ENCODE results near the gene TRIM47.

DNA sequence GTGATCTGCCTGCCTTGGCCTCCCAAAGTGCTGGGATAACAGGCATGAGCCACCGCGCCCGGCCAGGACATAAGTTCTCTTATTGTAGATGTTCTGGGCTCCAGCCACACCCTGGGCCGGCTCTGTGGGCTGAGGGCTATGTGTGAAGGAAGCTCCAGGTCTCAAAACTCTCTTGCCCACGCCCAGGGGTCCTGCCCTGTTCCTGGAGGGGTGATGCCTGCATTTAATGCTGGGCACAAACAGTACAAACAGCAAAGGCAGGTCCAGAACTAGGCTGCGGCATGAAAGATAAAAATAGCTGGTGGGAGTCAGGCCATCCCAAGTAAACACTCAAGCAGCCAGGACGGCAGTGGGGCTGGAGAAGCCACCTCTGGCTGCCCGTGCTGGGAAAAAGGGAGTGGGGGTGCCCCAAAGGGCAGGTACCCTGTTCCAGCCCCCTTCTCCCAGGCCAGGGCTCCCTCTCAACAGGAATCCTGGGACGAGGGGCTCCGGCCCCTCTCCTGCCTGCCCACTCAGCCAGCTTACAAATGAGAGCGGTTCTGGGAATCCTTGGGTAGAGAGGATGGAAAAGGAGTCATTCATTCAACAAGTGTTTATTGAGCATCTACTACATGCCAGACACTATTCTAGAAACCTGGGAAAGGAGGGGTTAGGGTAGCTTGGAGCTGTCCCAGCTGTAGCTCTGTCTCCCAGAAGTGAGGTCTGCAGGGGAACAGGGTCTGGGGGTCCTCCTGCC lies 4.6 kb downstream of the TRIM47 start:
- TF ChIP-seq, protein P1, sequence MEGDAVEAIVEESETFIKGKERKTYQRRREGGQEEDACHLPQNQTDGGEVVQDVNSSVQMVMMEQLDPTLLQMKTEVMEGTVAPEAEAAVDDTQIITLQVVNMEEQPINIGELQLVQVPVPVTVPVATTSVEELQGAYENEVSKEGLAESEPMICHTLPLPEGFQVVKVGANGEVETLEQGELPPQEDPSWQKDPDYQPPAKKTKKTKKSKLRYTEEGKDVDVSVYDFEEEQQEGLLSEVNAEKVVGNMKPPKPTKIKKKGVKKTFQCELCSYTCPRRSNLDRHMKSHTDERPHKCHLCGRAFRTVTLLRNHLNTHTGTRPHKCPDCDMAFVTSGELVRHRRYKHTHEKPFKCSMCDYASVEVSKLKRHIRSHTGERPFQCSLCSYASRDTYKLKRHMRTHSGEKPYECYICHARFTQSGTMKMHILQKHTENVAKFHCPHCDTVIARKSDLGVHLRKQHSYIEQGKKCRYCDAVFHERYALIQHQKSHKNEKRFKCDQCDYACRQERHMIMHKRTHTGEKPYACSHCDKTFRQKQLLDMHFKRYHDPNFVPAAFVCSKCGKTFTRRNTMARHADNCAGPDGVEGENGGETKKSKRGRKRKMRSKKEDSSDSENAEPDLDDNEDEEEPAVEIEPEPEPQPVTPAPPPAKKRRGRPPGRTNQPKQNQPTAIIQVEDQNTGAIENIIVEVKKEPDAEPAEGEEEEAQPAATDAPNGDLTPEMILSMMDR (IDR thresholded peaks at IDR 0.05) = no peak
- no peak for TF ChIP-seq POLR2AphosphoS5 (IDR thresholded peaks at IDR 0.05; ENCODE audit: low read depth, low read length)
- TF ChIP-seq TCF7L2 (IDR thresholded peaks at IDR 0.05; ENCODE audit: low read depth, low read length) = no peak
- TF ChIP-seq, protein P2, sequence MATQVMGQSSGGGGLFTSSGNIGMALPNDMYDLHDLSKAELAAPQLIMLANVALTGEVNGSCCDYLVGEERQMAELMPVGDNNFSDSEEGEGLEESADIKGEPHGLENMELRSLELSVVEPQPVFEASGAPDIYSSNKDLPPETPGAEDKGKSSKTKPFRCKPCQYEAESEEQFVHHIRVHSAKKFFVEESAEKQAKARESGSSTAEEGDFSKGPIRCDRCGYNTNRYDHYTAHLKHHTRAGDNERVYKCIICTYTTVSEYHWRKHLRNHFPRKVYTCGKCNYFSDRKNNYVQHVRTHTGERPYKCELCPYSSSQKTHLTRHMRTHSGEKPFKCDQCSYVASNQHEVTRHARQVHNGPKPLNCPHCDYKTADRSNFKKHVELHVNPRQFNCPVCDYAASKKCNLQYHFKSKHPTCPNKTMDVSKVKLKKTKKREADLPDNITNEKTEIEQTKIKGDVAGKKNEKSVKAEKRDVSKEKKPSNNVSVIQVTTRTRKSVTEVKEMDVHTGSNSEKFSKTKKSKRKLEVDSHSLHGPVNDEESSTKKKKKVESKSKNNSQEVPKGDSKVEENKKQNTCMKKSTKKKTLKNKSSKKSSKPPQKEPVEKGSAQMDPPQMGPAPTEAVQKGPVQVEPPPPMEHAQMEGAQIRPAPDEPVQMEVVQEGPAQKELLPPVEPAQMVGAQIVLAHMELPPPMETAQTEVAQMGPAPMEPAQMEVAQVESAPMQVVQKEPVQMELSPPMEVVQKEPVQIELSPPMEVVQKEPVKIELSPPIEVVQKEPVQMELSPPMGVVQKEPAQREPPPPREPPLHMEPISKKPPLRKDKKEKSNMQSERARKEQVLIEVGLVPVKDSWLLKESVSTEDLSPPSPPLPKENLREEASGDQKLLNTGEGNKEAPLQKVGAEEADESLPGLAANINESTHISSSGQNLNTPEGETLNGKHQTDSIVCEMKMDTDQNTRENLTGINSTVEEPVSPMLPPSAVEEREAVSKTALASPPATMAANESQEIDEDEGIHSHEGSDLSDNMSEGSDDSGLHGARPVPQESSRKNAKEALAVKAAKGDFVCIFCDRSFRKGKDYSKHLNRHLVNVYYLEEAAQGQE (IDR thresholded peaks at IDR 0.05; ENCODE audit: insufficient read depth in 1 of 2, low read depth in 2 of 2, low read length in 1 of 2) = no peak
